OCI-LY1 (cell line): ENCODE measurements around the gene CBLB.

ENCODE experiments used
- H2AFZ ChIP-seq: fragments of 200-600 bp; sonication (generic), shearing (Covaris generic); 2 replicates; pipeline ENCODE4 v1.6.0; 2014; ENCODE audit warnings: antibody characterized with exemption, mild to moderate bottlenecking, low read length
- H3F3A ChIP-seq: fragments of 200-600 bp; sonication (generic), shearing (Covaris generic); 2 replicates; pipeline ENCODE4 v1.6.0; 2014; ENCODE audit warnings: mild to moderate bottlenecking, antibody characterized with exemption, low read length, moderate library complexity; ENCODE audit not compliant: insufficient read depth
- H3K27ac ChIP-seq: fragments of 200-600 bp; sonication (generic); 2 replicates; pipeline ENCODE4 v1.5.1; 2014; ENCODE audit warnings: low read length, mixed run types, mild to moderate bottlenecking, low read depth; ENCODE audit not compliant: poor library complexity, severe bottlenecking
- H3K27me3 ChIP-seq: fragments of 200-600 bp; sonication (generic); 2 replicates; pipeline ENCODE4 v1.6.0; 2014; ENCODE audit warnings: antibody characterized with exemption, mild to moderate bottlenecking, low read length, moderate library complexity; ENCODE audit not compliant: insufficient read depth
- H3K36me3 ChIP-seq: fragments of 200-600 bp; sonication (generic); 2 replicates; pipeline ENCODE4 v1.6.1; 2014; ENCODE audit warnings: mild to moderate bottlenecking, antibody characterized with exemption, low read length, moderate library complexity, mixed read lengths; ENCODE audit not compliant: insufficient read depth
- H3K4me1 ChIP-seq: fragments of 200-600 bp; sonication (generic); 2 replicates; pipeline ENCODE4 v1.5.1; 2014; ENCODE audit warnings: mild to moderate bottlenecking, low read length, moderate library complexity; ENCODE audit not compliant: insufficient read depth, severe bottlenecking
- H3K4me2 ChIP-seq: fragments of 200-600 bp; sonication (generic), shearing (Covaris generic); 2 replicates; pipeline ENCODE4 v1.6.1; 2014; ENCODE audit warnings: low read length
- H3K4me3 ChIP-seq: fragments of 200-600 bp; sonication (generic); 2 replicates; pipeline ENCODE4 v1.5.1; 2014; ENCODE audit warnings: low read length, low read depth, mild to moderate bottlenecking, mixed read lengths; ENCODE audit not compliant: poor library complexity, severe bottlenecking
- H3K79me2 ChIP-seq: fragments of 200-600 bp; shearing (Covaris generic); 2 replicates; pipeline ENCODE4 v1.6.1; 2016; ENCODE audit warnings: mixed run types, low read length, mixed read lengths; ENCODE audit not compliant: insufficient read depth
- H3K9ac ChIP-seq: fragments of 200-600 bp; sonication (generic), shearing (Covaris generic); 2 replicates; pipeline ENCODE4 v1.6.1; 2014; ENCODE audit warnings: mild to moderate bottlenecking, low read length, mixed read lengths
- H3K9me2 ChIP-seq: fragments of 200-600 bp; sonication (generic), shearing (Covaris generic); 2 replicates; pipeline ENCODE4 v1.6.1; 2014; ENCODE audit warnings: low read depth, mild to moderate bottlenecking, low read length, mixed read lengths
- H3K9me3 ChIP-seq: fragments of 200-600 bp; shearing (Covaris generic); 2 replicates; pipeline ENCODE4 v1.6.1; 2014; ENCODE audit warnings: low read length, mixed read lengths
- H4K20me1 ChIP-seq: fragments of 200-600 bp; sonication (generic), shearing (Covaris generic); 2 replicates; pipeline ENCODE4 v1.6.0; 2016; ENCODE audit warnings: mild to moderate bottlenecking, low read length; ENCODE audit not compliant: insufficient read depth
- CTCF ChIP-seq: fragments of 200-600 bp; sonication (generic), shearing (Covaris generic); IDR thresholded peaks from 2 replicates; pipeline ENCODE4 v1.5.1; 2017; ENCODE audit warnings: mild to moderate bottlenecking, antibody characterized with exemption, low read length, moderate library complexity, mixed read lengths
- EZH2 ChIP-seq: fragments of 200-600 bp; sonication (generic), shearing (Covaris generic); IDR thresholded peaks from 2 replicates; pipeline ENCODE4 v1.8.0; 2017; ENCODE audit warnings: borderline replicate concordance, mixed run types, mild to moderate bottlenecking, antibody characterized with exemption, low read length, moderate library complexity, mixed read lengths

Gene CBLB

DNA sequence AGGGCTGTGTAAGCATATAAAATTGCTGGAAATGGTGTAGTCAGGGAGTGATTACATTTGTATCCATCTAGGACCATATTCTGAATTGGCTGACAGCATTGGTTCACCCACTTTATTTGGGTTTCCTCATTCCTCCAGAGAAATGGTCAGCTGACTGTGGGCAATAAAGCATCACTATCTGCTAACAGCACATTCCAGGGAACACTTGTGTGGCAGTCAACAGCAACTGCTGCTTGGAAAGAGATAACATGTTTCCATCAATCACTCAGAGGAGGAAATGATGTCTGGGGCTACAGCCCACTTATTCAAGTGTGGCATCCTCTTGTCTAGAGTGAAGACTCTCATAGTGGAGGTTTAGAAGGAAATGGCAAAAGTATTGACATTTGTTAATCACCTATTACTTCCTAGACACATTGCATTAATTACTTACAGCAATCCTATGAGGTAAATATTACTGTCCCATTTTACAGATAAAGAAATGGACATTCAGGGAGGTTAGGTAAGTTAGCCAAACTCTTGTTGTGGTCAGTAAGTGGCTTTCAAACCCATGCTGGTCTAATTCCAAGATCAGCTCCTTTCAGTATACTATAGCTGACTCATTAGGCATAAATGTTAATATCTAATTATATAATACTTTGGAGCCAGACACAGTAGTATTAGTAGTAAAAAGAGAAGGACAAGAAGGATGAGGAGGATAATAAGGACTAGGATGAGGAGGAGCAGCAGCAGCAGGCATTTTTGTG lies 254.4 kb downstream of the CBLB start:
- Histone ChIP-seq H3K9me2 (no peaks in the 10 kb centered on the region), H3K4me2 (no peak overlapping the region), H3K4me3 (no peak overlapping the region), H3K27ac (no peak overlapping the region), H3K79me2 (no peaks in the 10 kb centered on the region), H4K20me1 (no peaks in the 10 kb centered on the region), H3K9me3 (no peaks in the 10 kb centered on the region), H3K9ac (no peak overlapping the region), H3K36me3 (no peaks in the 10 kb centered on the region), H3K4me1 (no peaks in the 10 kb centered on the region), H3K27me3 (no peaks in the 10 kb centered on the region), H3F3A (no peaks in the 10 kb centered on the region), H2AFZ (no peak overlapping the region)
- no peak for TF ChIP-seq CTCF
- no peak for TF ChIP-seq EZH2

- Histone ChIP-seq H2AFZ (no peak overlapping the region), H3K9ac (no peak overlapping the region), H3K4me3 (no peak overlapping the region), H3F3A (no peaks in the 10 kb centered on the region), H3K27ac (no peak overlapping the region), H3K4me1 (no peaks in the 10 kb centered on the region), H3K36me3 (no peaks in the 10 kb centered on the region), H3K9me3 (no peaks in the 10 kb centered on the region), H4K20me1 (no peaks in the 10 kb centered on the region), H3K4me2 (no peak overlapping the region), H3K27me3 (no peaks in the 10 kb centered on the region), H3K79me2 (no peaks in the 10 kb centered on the region), H3K9me2 (no peaks in the 10 kb centered on the region)
- TF ChIP-seq CTCF (no peak), EZH2 (no peak)
Observed at GRCh38 chr3:105613120-105613519, 255.7 kb downstream of the CBLB start.

- Histone ChIP-seq H3K9me2 (no peaks in the 10 kb centered on the region), H3K79me2 (no peaks in the 10 kb centered on the region), H3K27ac (no peak overlapping the region), H3K36me3 (no peaks in the 10 kb centered on the region), H3K4me3 (no peak overlapping the region), H3K9ac (no peak overlapping the region), H3K27me3 (no peaks in the 10 kb centered on the region), H2AFZ (no peak overlapping the region), H3K4me1 (no peaks in the 10 kb centered on the region), H3K9me3 (no peaks in the 10 kb centered on the region), H3K4me2 (no peak overlapping the region), H3F3A (no peaks in the 10 kb centered on the region), H4K20me1 (no peaks in the 10 kb centered on the region)
- no peak for TF ChIP-seq CTCF
- no peak for TF ChIP-seq EZH2
Observed at GRCh38 chr3:105611304-105612192, 257.3 kb downstream of the CBLB start.
